Endothelial cell of umbilical vein (primary cell): ENCODE results near the gene SEMA5A. TPM values are rescaled to one million over a fixed set of nuclear protein-coding genes. Genes with fewer than 3 reads are reported as not detected.

Experiments used
- BruUV-seq: library from RNA; stranded (reverse); fragments of 400-500 nt; replicated peaks from 2 replicates; lab custom pipeline; 2021; lab: Mats Ljungman, UMichigan
- CTCF ChIA-PET: fragments of 300-600, 350-600 bp; sonication (Branson Sonifier 250); formaldehyde crosslinking; loops from one replicate; lab custom pipeline; 2021; ENCODE audit warnings: antibody characterized with exemption, inconsistent platforms; lab: Charles Lee
- POLR2A ChIA-PET: fragments of 300-600, 350-600 bp; sonication (Branson Sonifier 250); formaldehyde crosslinking; loops from one replicate; lab custom pipeline; 2021; ENCODE audit warnings: antibody characterized with exemption, inconsistent platforms; lab: Charles Lee
- DNase-seq: peaks from one replicate; pipeline ENCODE4 v3.0.0-alpha.2; 2011; ENCODE audit warnings: low read depth, low spot score
- FAIRE-seq: peaks from 2 replicates; lab custom pipeline; 2011; peaks lifted over from hg19 to GRCh38; lab: Jason Lieb, UNC
- H2AFZ ChIP-seq: 2 replicates; pipeline ENCODE4 v1.6.0; 2012; ENCODE audit warnings: low read depth, low read length, control low read depth, inconsistent platforms
- H3K27ac ChIP-seq: 2 replicates; pipeline ENCODE4 v1.5.1; 2011; ENCODE audit warnings: low read depth, mild to moderate bottlenecking, control low read depth, low read length, moderate library complexity; ENCODE audit not compliant: insufficient read depth
- H3K27me3 ChIP-seq, 2 experiments: 2 replicates each; pipeline versions ENCODE4 v1.6.0 to v1.6.1; 2011; ENCODE audit warnings: low read length in 2 of 2, mixed read lengths in 1 of 2; ENCODE audit not compliant: control insufficient read depth in 2 of 2, insufficient read depth in 2 of 2
- H3K36me3 ChIP-seq, 2 experiments: 2 replicates in 1 of 2; 3 replicates in 1 of 2; pipeline ENCODE4 v1.5.1; 2011; ENCODE audit warnings: low read length in 2 of 2, mild to moderate bottlenecking in 1 of 2, moderate library complexity in 1 of 2; ENCODE audit not compliant: control insufficient read depth in 2 of 2, insufficient read depth in 2 of 2; ENCODE audit errors: extremely low read depth in 1 of 2
- H3K4me1 ChIP-seq: 3 replicates; pipeline ENCODE4 v1.5.1; 2011; ENCODE audit warnings: mild to moderate bottlenecking, low read length; ENCODE audit not compliant: control insufficient read depth, insufficient read depth; ENCODE audit errors: extremely low read depth
- H3K4me2 ChIP-seq: 2 replicates; pipeline ENCODE4 v1.6.1; 2011; ENCODE audit warnings: low read length, control low read depth, mixed read lengths; ENCODE audit not compliant: insufficient read depth
- H3K4me3 ChIP-seq, 3 experiments: fragments of 200-600 bp in 1 of 3; sonication (generic), shearing (Covaris generic) in 1 of 3; replicated peaks in 1 of 3; 2 replicates each; pipeline ENCODE4 v1.5.1; 2011 to 2016; ENCODE audit warnings: control low read depth in 3 of 3, low read length in 3 of 3, mild to moderate bottlenecking in 2 of 3, inconsistent platforms in 1 of 3, low read depth in 1 of 3, moderate library complexity in 1 of 3; ENCODE audit not compliant: insufficient read depth in 1 of 3
- H3K79me2 ChIP-seq: 2 replicates; pipeline ENCODE4 v1.6.0; 2012; ENCODE audit warnings: low read length, inconsistent platforms; ENCODE audit not compliant: control insufficient read depth, insufficient read depth
- H3K9ac ChIP-seq: replicated peaks from 2 replicates; pipeline ENCODE3; 2011; ENCODE audit warnings: low read length, control low read depth; ENCODE audit not compliant: insufficient read depth; ENCODE audit errors: extremely low read depth
- H3K9me1 ChIP-seq: replicated peaks from 3 replicates; pipeline ENCODE4 v1.6.0; 2011; ENCODE audit warnings: mild to moderate bottlenecking, low read length; ENCODE audit not compliant: control insufficient read depth, insufficient read depth; ENCODE audit errors: extremely low read depth
- H3K9me3 ChIP-seq: replicated peaks from 2 replicates; pipeline ENCODE4 v1.5.1; 2012; ENCODE audit warnings: low read length, inconsistent platforms; ENCODE audit not compliant: control insufficient read depth, insufficient read depth
- H4K20me1 ChIP-seq: replicated peaks from 2 replicates; pipeline ENCODE3; 2011; ENCODE audit warnings: mild to moderate bottlenecking, low read length; ENCODE audit not compliant: control insufficient read depth, insufficient read depth; ENCODE audit errors: extremely low read depth
- EZH2 ChIP-seq: IDR thresholded peaks from 2 replicates; pipeline ENCODE4 v1.6.1; 2012; ENCODE audit warnings: borderline replicate concordance, low read depth, mild to moderate bottlenecking, moderate library complexity, low read length, inconsistent platforms; ENCODE audit not compliant: severe bottlenecking
- FOS ChIP-seq: IDR thresholded peaks from 2 replicates; pipeline ENCODE4 v1.6.1; 2011; ENCODE audit warnings: mild to moderate bottlenecking, low read length, moderate library complexity, borderline replicate concordance; ENCODE audit not compliant: insufficient read depth
- GATA2 ChIP-seq: IDR thresholded peaks from 2 replicates; pipeline ENCODE4 v1.7.0; 2011; ENCODE audit warnings: low read depth, mild to moderate bottlenecking, moderate library complexity, mixed read lengths, low read length; ENCODE audit not compliant: insufficient read length, insufficient read depth
- JUN ChIP-seq: IDR thresholded peaks from 2 replicates; pipeline ENCODE4 v1.6.1; 2011; ENCODE audit warnings: borderline replicate concordance, low read depth; ENCODE audit not compliant: insufficient read length, insufficient read depth
- MYC ChIP-seq: IDR thresholded peaks from one replicate; pipeline ENCODE4 v1.6.1; 2011; ENCODE audit warnings: mild to moderate bottlenecking, low read depth, low read length
- POLR2A ChIP-seq: IDR thresholded peaks from 2 replicates; pipeline ENCODE4 v1.6.1; 2012; ENCODE audit warnings: low read depth, mild to moderate bottlenecking, control low read depth, low read length
- dilution Hi-C: fragments of 300-500 bp; cut with MboI; formaldehyde crosslinking; loops from one replicate; pipeline ENCODE4 v1.15.0; 2019; ENCODE audit warnings: low sequenced_read_pairs; ENCODE audit not compliant: extremely low pct_ligation_motif_present
- intact Hi-C: fragments of 100-400 bp; cut with micrococcal nuclease; formaldehyde crosslinking; loops from one replicate; pipeline ENCODE4 v1.10.0; 2022
- polyA plus RNA-seq, 4 experiments: library from polyadenylated mRNA; depleted of rRNA in 3 of 4; stranded (reverse) in 3 of 4; unstranded in 1 of 4; fragments of >200 nt; gene quantifications; 2 replicates each; pipeline versions ENCODE4 v1.2.1 to v1.2.3, GENCODE V29; 2011 to 2012; ENCODE audit warnings: missing spikeins in 1 of 4
- total RNA-seq: library from RNA; stranded (reverse); gene quantifications from 2 replicates; pipeline ENCODE4 v1.2.3, GENCODE V29; 2021
- TF ChIP-seq, protein P1 (sequence below), 2 donors: IDR thresholded peaks; 1 replicate in 1 of 2; 2 replicates in 1 of 2; pipeline ENCODE4 v1.5.1; 2011; ENCODE audit warnings: low read length in 2 of 2, mild to moderate bottlenecking in 2 of 2, moderate library complexity in 2 of 2, control low read depth in 1 of 2, inconsistent platforms in 1 of 2, low read depth in 1 of 2; ENCODE audit not compliant: insufficient read depth in 1 of 2; ENCODE audit errors: extremely low read depth in 1 of 2

Gene SEMA5A
- total and polyA plus RNA-seq, 2 donors (not counting 3 experiments of a cell fraction or from before 2014, with no cell fraction given): 0.04 to 0.06 TPM

- dilution Hi-C loops: no loop called here
- Histone ChIP-seq H2AFZ (no peak overlapping the region), H3K9ac (no peak overlapping the region), H3K9me1 (no peaks in the 10 kb centered on the region), H4K20me1 (no peaks in the 10 kb centered on the region), H3K36me3 (no peaks in the 10 kb centered on the region), H3K9me3 (no peaks in the 10 kb centered on the region), H3K79me2 (no peaks in the 10 kb centered on the region), H3K4me2 (no peak overlapping the region), H3K27me3 (no peaks in the 10 kb centered on the region), H3K4me1 (no peaks in the 10 kb centered on the region), H3K27ac (no peak overlapping the region), H3K4me3 (no peak overlapping the region)
- no peak for FAIRE-seq
- intact Hi-C loops: no loop called here
- no peak for DNase-seq
- BruUV-seq: no TSS peak
- POLR2A ChIA-PET: no interaction called here
- TF ChIP-seq FOS (no peak), JUN (no peak), EZH2 (no peak), POLR2A (no peak), MYC (no peak)
- TF ChIP-seq, protein P1, sequence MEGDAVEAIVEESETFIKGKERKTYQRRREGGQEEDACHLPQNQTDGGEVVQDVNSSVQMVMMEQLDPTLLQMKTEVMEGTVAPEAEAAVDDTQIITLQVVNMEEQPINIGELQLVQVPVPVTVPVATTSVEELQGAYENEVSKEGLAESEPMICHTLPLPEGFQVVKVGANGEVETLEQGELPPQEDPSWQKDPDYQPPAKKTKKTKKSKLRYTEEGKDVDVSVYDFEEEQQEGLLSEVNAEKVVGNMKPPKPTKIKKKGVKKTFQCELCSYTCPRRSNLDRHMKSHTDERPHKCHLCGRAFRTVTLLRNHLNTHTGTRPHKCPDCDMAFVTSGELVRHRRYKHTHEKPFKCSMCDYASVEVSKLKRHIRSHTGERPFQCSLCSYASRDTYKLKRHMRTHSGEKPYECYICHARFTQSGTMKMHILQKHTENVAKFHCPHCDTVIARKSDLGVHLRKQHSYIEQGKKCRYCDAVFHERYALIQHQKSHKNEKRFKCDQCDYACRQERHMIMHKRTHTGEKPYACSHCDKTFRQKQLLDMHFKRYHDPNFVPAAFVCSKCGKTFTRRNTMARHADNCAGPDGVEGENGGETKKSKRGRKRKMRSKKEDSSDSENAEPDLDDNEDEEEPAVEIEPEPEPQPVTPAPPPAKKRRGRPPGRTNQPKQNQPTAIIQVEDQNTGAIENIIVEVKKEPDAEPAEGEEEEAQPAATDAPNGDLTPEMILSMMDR (IDR thresholded peaks at IDR 0.05; ENCODE audit: extremely low read depth in 1 of 2, insufficient read depth in 1 of 2, low read depth in 1 of 2, low read length in 2 of 2): no peak
- CTCF ChIA-PET: no interaction called here
Observed at GRCh38 chr5:9251379-9251980, 294.4 kb downstream of the SEMA5A start.

DNA sequence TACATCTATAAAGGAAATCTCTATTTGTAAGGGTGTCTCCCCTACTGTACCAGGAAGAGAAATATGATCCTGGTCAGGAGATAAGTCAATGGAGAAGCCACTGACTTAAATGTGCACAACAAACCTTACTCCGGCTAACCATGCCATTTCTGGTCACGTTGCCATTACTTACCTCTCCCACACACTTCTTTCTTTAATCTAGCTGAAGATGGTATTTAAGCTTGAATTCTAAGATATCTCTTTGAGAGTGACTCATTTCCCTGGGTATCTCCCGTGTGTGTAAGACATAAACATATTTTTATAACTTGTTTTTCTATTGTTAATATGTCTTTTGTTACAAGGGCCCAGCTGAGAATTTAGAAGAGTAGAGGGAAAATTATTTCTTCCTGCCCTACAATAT is 296.6 kb downstream of the SEMA5A start:
- no peak for FAIRE-seq
- Histone ChIP-seq H3K9ac (no peak overlapping the region), H2AFZ (no peak overlapping the region), H3K9me1 (no peaks in the 10 kb centered on the region), H3K27me3 (no peaks in the 10 kb centered on the region), H3K4me2 (no peak overlapping the region), H3K9me3 (no peaks in the 10 kb centered on the region), H4K20me1 (no peaks in the 10 kb centered on the region), H3K36me3 (no peaks in the 10 kb centered on the region), H3K4me3 (no peak overlapping the region), H3K79me2 (no peaks in the 10 kb centered on the region), H3K27ac (no peak overlapping the region), H3K4me1 (no peaks in the 10 kb centered on the region)
- ChIA-PET POLR2A (no interaction called here), CTCF (no interaction called here)
- BruUV-seq: no TSS peak
- TF ChIP-seq GATA2: no peak
- no peak for DNase-seq
- intact Hi-C loops (no loop called here), dilution Hi-C loops (no loop called here)
